HG02610 (cell line): ENCODE measurements around the gene DEF6.

ENCODE experiments used
- ATAC-seq: cut with Tn5 transposase; IDR thresholded peaks from one replicate; pipeline ENCODE4 v1.9.1; 2021; ENCODE audit warnings: mild to moderate bottlenecking, moderate library complexity; ENCODE audit not compliant: unreplicated experiment

DEF6 gene, protein sequence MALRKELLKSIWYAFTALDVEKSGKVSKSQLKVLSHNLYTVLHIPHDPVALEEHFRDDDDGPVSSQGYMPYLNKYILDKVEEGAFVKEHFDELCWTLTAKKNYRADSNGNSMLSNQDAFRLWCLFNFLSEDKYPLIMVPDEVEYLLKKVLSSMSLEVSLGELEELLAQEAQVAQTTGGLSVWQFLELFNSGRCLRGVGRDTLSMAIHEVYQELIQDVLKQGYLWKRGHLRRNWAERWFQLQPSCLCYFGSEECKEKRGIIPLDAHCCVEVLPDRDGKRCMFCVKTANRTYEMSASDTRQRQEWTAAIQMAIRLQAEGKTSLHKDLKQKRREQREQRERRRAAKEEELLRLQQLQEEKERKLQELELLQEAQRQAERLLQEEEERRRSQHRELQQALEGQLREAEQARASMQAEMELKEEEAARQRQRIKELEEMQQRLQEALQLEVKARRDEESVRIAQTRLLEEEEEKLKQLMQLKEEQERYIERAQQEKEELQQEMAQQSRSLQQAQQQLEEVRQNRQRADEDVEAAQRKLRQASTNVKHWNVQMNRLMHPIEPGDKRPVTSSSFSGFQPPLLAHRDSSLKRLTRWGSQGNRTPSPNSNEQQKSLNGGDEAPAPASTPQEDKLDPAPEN

DNA sequence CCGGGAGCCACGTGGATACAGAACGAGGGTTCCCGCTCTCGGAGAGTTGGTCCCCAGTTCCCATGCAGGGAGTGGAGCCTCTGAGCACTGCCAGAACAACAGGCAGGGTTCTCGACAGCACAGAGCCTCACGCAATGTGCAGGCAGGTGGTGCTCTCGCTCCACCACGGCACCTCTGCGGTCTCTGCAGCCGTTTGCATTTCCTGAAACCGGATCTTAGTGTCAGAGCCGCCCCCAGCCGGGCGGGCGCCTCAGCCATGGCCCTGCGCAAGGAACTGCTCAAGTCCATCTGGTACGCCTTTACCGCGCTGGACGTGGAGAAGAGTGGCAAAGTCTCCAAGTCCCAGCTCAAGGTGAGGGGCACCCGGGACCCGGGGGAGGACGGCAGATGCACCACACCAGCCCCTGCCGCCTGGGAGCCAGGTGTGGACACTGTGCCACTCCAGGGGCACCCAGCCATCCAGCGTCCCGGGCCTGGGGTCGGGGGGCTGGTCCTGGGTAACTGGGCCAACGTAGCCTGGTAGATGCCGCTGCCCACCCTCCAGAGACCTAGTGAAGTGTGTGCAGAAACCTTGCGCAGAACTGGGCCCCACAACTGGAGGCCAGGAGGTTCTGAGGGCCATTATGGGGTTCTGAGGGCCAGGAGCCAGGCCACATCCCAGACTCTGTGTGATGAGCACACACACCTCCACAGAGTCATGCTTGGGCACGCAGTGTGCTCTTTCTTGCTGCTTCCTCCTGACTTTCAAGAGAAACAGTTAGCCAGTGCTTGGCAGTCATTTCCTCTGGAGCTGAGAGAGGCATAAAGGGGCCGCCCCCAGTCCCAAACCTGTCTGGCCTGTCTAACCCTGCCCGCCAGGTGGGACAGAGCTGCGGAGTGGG lies at the start of gene DEF6:
TSS of gene DEF6 (plus strand) at position 218 of the 881 bp plus-strand sequence. CDS start at position 257, 39 bp downstream.
- ATAC-seq: peak; percentile 80

DNA sequence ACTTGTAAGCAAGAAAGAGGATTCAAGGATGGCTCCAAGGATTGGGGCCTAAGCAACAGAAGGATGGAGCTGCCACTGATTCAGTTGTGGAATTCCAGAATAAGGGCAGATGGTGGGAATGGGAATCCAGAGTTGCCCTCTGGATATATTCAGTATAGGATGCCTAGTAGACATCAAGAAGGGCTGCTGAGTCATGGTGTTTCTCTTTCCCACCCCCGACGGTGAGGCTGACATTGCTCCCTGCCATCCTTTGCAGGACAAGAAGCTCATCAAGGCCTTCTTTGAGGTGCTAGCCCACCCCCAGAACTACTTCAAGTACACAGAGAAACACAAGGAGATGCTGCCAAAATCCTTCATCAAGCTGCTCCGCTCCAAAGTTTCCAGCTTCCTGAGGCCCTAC lies 49.3 kb upstream of the DEF6 start:
- ATAC-seq: no peak

DNA sequence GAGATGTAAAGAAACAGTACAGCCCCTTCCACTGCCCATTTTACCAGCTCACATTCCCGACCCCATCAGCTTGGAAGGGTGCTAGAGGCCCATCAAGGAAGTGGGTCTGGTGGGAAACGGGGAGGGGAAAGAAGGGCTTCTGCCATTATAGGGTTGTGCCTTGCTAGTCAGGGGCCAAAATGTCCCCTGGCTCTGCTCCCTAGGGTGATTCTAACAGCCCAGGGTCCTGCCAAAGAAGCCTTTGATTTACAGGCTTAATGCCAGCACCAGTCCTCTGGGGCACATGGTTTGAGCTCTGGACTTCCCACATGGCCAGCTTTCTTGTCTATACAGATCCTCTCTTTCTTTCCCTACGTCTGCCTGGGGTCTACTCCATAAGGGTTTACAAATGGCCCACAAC lies 48.7 kb upstream of the DEF6 start:
- no peak for ATAC-seq

DNA sequence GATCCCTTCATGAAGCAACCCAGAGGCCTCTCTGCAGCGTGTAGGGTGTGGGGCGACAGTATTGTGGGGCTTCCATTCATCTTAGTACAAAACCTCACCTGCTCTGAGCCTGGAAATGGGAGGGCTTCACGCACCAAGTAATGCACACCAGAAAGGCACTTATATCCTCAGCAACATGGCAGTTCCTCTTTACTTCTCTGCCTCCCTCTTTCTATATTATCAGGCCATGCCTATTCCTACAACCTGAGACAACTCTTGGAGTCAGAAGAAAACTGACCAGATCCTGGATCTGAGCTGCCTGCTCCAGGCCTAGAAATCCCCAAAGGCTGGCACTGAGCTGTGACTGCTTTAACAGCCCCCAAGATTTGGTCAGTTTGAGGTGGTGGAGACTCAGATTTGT lies 45.7 kb upstream of the DEF6 start:
- ATAC-seq: no peak

DNA sequence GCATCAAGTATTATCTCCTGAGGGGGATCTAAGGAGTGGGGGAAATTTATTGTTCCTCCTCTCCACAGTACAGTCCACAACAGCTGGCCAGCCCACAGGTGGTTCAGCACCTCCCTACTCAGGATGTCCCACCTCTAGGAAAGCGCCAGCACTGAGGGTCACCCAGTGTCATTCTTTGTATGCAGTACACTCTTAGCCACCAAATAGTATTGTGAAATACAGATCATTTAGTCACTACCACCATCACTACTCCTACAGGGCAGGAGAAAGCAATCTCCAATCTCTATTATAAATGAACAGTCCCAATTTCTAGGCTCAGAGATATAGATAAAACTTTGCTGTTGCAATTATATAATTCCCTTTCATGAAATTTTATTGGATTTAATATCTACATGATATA lies 44.4 kb upstream of the DEF6 start:
- ATAC-seq: no peak

DNA sequence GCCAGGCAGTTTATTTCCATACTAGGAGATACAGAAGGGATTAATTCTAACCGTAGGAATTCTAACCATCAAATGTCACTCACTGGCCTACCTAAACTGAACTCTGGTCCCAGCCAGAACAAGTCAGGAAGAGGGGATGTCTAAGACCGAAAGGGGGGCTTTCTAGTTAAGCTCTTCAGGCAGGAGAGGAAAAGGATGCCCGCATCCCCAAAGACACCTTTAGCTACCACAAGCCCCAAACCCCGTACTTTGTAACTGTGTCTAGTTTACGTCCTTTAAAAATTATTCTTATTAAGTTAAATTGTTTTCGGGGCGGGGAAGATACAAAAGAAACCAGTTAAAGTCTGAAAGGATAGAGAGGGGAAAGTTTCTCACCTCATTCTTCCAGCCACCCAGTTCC lies 39.3 kb upstream of the DEF6 start:
- no peak for ATAC-seq

DNA sequence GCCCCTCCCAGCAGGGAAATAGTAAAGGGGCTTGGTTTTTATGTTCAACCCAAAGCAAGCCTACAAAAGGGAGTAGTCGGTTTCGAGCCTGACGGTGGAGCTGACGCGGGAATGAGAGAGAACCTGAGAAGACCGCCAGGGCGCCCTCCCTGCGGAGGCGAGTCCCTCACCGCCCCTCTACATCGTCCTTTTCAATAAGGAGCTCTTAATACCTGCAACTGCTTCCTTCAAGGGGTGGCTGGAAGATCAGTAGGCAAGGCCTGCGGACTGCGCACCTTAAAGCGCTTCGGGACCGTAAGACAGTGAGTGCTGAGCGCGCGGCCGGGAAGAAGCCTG lies 38.8 kb upstream of the DEF6 start:
- ATAC-seq: peak; percentile 7

DNA sequence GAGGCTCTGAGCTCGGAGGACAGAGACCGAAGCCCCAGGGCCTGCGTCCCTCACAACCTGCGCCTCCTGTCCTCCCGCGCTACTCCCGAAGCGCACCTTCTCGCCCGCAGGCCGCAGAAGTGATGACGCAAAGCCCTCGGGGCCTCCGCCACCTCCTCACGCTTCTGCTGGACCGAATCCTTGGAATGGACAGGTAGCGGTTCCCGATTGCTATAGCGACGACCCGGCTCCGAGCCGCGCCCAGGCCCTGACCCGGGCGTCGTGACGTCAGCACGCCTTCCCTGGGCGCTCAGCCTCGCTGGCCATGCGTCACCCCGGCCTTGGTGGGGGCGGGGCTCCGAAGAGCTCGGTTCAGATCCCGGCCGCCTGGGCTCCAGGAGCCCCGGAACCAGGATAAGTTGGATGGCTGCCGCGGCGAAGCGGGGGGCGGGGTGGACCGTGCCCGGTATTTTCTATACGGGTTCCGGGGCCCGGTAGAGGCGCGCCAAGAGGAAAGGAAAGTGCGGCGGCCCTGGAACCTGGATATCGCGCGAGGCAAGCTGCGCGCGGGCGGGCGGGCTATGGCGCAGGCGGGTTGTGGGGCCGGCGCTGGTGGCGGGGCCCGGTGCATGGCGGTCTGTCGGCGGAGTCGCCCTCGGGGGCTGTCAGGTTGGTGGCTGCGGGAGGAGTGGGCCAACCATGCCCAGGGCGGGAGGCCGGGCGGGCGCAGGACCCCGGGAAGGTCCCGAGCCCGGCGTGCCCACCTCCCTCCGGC lies 38.2 kb upstream of the DEF6 start, which contains the start of gene ZNF76:
TSS of gene ZNF76 (plus strand) at position 542 of the 754 bp plus-strand sequence. CDS start 21,417 bp downstream, outside the sequence.
- peak; percentile 89 for ATAC-seq

DNA sequence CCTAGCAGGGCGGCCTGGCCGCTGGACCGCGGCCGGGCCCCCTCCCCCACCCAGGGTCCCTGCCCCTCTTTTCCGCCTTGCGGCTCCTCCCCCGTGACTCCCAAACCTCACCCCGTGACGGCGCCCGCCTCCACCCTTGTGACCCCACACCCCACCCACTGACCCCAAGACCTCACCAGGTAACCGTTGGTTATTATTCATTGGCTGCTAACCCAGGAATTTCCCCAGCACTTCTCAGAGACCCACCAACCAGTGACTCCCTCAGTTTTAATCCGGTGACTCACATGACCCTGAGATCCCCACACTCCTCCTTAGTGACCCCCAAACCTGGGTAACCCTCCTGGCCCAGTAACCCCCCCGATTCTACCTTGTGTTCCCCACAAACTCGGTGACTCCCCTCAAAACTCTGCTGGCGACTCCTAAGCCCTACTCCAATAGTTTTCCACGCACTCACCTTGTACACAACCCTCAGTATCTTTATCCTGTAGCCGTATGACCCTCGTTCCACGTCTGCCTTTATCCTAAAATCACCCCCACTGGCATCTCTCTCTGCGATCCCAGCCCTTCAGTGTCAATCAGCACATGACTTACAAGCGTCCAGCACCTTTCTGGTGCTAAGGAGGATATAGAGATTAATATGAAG lies 37.5 kb upstream of the DEF6 start:
- peak; percentile 25 for ATAC-seq

DNA sequence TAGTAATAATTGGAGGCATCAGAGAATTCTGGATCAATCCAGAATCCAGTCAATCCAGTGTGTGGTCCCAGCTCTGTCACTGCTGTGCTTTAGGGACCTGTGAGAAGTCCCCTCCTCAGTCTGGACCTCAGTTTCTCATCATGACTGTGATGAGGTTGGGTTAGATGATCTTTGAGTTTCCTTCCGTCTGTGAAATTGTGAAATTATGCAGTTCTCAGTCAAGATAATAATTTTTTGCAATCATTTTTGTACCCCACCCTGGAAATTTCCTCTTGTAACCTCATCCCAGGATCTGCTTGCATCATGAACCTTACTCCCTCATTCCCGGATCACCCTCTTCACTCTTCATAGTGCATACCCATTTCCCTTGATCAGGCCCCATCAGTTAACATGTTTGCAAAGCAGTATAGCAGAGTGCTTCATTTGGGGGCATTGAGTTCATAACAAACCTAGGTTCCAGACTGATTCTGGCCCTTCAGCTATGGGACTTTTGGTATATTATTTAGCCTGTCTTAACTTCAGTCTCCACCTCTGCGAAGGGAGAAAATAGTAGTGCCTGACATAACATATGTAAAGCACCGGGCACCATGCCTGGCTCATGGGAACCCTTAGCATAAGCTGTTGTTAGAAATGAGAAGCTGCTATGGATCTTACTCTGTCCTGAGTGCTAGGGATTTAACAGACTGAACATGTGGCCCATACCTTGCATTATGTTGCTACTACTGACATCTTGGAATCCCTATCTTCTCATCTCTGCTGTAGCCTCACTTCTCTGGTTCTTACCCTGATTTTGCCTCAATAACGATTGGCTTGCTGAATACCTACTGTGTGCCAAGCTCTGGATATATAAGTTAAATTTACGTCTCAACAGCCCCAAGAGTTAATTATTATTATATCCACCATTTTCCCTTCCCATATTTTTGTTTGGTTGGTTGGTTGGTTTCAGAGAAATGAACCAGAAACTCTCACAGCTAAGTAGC lies 36.7 kb upstream of the DEF6 start:
- no peak for ATAC-seq

DNA sequence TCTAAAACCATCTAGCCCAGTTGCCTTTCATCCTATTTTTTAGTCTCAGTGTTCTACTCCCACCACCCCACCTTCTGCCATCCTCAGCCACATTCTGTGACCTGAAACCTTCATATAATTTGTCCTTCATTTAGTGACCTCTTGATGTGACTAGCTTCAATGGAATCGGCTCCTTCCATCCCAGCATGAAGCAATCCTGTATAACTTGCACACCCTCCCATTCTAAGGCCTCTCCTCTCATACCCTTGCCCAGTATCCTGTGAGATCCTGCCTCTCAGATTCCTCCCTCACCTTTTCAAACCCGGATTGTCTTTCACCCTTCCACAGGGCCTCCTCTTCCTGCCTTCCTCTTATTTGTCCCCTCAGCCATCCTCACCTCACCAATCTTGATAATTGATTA lies 35.0 kb upstream of the DEF6 start:
- ATAC-seq: no peak

DNA sequence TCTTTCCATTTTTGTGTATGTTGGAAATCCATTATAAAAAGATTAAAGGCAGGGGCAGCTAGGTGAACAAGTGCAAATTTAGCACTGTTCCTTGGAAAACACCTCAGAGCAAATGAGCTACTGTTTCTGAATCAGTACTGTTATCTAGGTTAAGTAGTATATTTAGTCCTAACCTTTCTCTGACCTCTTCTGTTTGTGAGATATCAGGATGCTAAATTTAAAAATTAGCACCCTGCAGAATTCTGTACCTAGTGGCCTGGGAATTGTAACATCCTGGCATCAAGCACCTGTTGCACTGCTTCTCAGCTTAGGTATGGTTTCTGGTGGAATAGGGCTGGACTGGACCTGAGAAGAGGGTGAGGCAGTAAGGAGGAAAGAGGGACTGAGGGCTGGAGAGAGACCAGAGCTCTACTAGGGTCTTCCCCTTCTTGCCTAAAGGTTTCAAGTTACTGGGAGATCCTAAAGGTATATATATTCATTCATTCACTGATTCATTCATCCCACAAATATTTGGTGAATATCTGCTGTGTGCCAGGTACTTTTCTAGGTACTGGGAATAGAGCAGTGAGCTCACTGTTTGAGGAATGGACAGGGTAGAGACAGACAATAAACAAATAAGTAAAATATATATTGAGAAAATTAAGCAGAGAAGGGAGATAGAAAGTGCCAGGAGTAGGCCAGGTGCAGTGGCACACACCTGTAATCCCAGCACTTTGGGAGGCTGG lies 32.9 kb upstream of the DEF6 start:
- no peak for ATAC-seq

DNA sequence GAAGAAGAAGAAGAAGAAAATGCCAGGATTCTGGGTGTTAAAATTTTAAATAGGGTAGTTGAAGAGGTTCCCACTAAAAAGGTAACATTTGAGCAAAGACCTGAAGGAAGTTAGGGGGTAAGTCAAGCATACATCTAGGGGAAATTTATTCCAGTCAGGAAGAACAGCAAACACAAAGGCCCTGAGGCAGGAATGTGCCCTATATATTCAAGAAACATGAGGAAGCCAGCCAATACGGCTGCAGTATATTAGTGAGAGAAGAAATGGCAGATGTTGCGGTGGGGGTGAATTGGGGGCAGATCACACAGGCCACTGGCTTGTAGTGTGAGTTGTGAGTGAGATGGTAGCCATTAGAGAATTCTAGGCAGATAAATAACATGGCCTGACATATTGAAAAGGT lies 32.1 kb upstream of the DEF6 start:
- ATAC-seq: no peak

DNA sequence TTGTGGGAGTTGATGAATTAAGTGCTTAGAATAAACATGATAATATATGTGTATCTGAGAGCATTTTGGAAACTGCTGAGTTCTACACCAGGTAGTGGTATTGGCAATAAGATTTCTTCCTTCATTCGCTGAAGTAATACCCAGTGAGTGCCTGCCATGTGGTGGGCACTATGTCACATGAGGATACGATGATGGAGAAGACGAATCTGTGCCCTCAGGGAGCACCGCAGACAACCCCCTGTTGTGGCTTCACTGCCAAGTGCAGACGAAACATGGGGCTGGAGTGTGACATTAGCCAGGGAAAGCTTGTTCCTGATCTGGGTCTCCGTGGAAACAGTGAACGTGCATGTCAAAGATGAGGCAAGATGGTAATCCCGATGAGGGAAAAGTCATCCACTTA lies 30.2 kb upstream of the DEF6 start:
- ATAC-seq: no peak

DNA sequence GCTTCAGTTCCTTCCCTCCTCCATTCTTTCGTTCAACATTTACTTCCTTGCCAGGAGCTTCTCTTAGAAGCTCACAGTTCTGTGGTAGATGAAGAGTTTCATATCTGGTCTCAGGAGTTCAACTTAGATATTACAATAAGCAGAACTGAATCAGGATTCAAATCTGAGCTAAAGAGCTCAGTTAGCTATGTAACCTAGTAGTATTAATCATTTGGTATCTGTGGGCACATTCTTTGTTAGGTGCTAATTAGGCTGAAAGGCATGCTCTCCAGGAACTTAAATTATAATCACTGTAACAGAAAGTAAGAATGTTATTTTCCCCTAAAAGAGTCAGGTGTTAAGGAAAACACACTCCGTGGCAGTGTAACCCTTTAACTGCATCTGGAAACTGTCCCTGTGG lies 29.7 kb upstream of the DEF6 start:
- no peak for ATAC-seq

DNA sequence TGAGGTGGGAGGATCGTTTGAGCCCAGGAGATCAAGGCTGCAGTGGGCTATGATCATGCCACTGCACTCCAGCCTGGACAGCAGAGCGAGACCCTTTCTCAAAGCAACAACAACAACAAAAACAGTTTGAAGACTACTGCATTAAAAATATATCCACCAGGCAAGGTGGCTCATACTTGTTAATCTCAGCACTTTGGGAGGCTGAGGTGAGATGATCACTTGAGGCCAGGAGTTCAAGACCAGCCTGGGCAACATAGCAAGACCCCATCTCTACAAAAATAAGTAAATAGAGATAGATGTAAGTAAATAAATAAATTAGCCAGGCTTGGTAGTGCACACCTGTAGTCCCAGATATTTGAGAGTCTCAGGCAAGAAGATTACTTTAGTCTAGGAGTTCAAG lies 25.6 kb upstream of the DEF6 start:
- no peak for ATAC-seq

DNA sequence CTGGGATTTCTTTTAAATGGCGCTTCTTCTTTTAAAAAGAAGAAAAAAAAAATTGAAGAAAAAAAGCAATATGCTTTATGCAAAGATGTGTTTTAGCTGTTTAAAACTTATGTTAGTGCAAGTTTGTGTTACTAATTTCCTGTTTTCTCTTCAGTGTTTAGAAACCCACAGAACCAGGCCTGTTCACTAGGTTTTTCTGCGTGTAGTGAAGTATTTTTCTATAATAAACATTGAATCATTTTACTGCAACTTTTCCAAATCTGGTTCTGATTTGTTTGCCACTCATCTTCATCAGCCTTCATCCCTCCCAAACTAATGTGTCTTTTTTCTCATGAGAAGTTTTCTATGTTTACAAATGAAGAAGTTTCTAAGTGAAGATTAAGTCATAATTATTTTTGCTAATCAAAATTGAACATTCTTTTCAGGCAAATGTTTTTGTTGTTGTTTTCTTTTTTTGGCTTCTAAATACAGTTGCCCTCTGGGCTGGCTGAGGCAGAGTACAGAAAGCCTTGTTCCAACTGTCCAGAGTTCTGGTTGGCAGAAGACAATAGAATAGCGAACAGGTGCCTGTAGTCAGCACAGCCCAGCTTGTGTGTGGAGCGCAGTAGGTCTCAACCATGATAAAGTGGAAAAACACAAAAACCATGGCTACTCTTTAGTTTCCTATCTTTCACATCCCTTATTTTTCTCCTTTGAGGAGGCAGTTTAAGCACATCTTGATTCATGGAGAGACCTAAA lies 23.6 kb upstream of the DEF6 start:
- ATAC-seq: no peak

DNA sequence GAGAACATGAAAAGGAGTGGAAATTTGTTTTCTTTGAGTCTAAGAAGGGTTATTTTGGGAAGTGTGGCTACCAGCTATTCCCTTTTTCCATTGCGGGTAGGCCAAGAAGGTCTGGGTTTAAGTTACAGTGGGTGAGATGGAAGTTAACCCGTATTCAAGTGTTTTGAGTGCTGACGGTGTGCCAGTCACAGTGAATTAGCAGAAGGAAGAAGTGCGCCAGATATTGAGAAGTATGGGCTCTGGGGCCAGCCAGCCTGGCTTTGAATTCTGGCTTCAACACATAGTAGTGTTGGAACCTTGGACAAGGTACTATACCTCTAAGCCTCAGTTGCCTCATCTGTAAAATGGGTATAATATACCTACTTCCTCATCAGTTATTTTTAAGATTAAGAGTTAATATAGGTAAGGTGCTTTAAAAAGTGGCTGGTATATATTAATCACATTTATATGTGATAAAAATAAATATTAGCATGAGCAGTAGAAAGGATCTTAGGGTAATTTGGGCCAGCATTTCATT lies 21.8 kb upstream of the DEF6 start:
- no peak for ATAC-seq
